Adipose tissue (tissue), 3 donors: ENCODE results near the gene TBC1D1. TPM values are rescaled to one million over a fixed set of nuclear protein-coding genes. Genes with fewer than 3 reads are reported as not detected.

ENCODE experiments used
- H3K27ac ChIP-seq: one replicate; pipeline ENCODE4 v1.5.1; 2013; ENCODE audit warnings: low read depth, low read length
- WGBS, 3 donors: extraction: QIAGEN DNeasy Blood & Tissue Kit; methylation state at CpG; one replicate each; pipeline ENCODE4 v1.1.7; 2013; 5-methylcytosine and 5-hydroxymethylcytosine counted together
- polyA plus RNA-seq, 3 donors: library from polyadenylated mRNA; stranded (reverse); fragments of 200-250 nt; gene quantifications; one replicate each; pipeline ENCODE4 v1.2.3, GENCODE V29; 2013
- donor health status: healthy with polysubstance abuse.
- donor health status: Bipolar disorder and iron deficiency.
- donor health status: healthy.

Gene TBC1D1
- polyA plus RNA-seq, 3 donors, result 11.7 to 45.8 (median 33.4) TPM

GRCh38 chr4:37998226-37998625 is 107.3 kb downstream of the TBC1D1 start:
- 79 to 80% (median 79%) methylated on average over 9 of the region's 9 CpGs for WGBS, 3 donors
- no peak overlapping the region for H3K27ac ChIP-seq

GRCh38 chr4:37999000-37999716 is 108.3 kb downstream of the TBC1D1 start:
- 51 to 95% (median 90%) methylated on average over 12 of the region's 12 CpGs for WGBS, 3 donors
- H3K27ac ChIP-seq, result no peak overlapping the region

- 94 to 99% (median 96%) methylated on average over 3 of the region's 3 CpGs for WGBS, 3 donors
- H3K27ac ChIP-seq, result no peak overlapping the region
Observed at GRCh38 chr4:37999965-38000364, 109.1 kb downstream of the TBC1D1 start.

GRCh38 chr4:38001927-38002326 is 111.0 kb downstream of the TBC1D1 start:
- no peak overlapping the region for H3K27ac ChIP-seq
- 91 to 97% (median 93%) methylated on average over 3 of the region's 3 CpGs for WGBS, 3 donors

- WGBS, 3 donors, result 91 to 96% (median 94%) methylated on average over 3 of the region's 3 CpGs
- H3K27ac ChIP-seq, result no peak overlapping the region
Observed at GRCh38 chr4:38002451-38003071, 111.7 kb downstream of the TBC1D1 start.

GRCh38 chr4:38003102-38003501 is 112.2 kb downstream of the TBC1D1 start:
- H3K27ac ChIP-seq, result no peak overlapping the region

GRCh38 chr4:38003628-38004027 is 112.7 kb downstream of the TBC1D1 start:
- WGBS, 3 donors, result 96 to 100% (median 100%) methylated on average over 1 of the region's 1 CpG
- H3K27ac ChIP-seq, result no peak overlapping the region

More at GRCh38 chr4:38003102-38003501, 112.2 kb downstream of the TBC1D1 start:
- 77 to 84% (median 79%) methylated on average over 3 of the region's 3 CpGs for WGBS, 3 donors

GRCh38 chr4:38004062-38004461 is 113.2 kb downstream of the TBC1D1 start:
- WGBS, 3 donors, result 72 to 78% (median 72%) methylated on average over 3 of the region's 3 CpGs
- H3K27ac ChIP-seq, result no peak overlapping the region

- WGBS, 3 donors, result 58 to 71% (median 61%) methylated on average over 6 of the region's 6 CpGs
- H3K27ac ChIP-seq, result no peak overlapping the region
Observed at GRCh38 chr4:38004887-38005286, 114.0 kb downstream of the TBC1D1 start.

GRCh38 chr4:38005637-38006036 is 114.8 kb downstream of the TBC1D1 start:
- whole genome bisulfite sequencing, 3 donors, result 79 to 89% (median 82%) methylated on average over 3 of the region's 3 CpGs
- no peak overlapping the region for H3K27ac ChIP-seq

- no peak overlapping the region for H3K27ac ChIP-seq
- 77 to 79% (median 79%) methylated on average over 5 of the region's 5 CpGs for whole genome bisulfite sequencing, 3 donors
Observed at GRCh38 chr4:38007645-38008044, 116.8 kb downstream of the TBC1D1 start.

GRCh38 chr4:38008571-38009021 is 117.7 kb downstream of the TBC1D1 start:
- 82 to 96% (median 89%) methylated on average over 3 of the region's 3 CpGs for WGBS, 3 donors
- H3K27ac ChIP-seq, result no peak overlapping the region

- no peak overlapping the region for H3K27ac ChIP-seq
Observed at GRCh38 chr4:38009421-38009820, 118.5 kb downstream of the TBC1D1 start.

GRCh38 chr4:38009949-38010348 is 119.1 kb downstream of the TBC1D1 start:
- 66 to 84% (median 71%) methylated on average over 3 of the region's 3 CpGs for WGBS, 3 donors
- H3K27ac ChIP-seq, result no peak overlapping the region

- H3K27ac ChIP-seq, result no peak overlapping the region
- 84 to 93% (median 91%) methylated on average over 3 of the region's 3 CpGs for WGBS, 3 donors
Observed at GRCh38 chr4:38011511-38012162, 120.8 kb downstream of the TBC1D1 start.

GRCh38 chr4:38013461-38014366 is 122.8 kb downstream of the TBC1D1 start:
- 47 to 77% (median 76%) methylated on average over 8 to 9 of the region's 9 CpGs for WGBS, 3 donors
- H3K27ac ChIP-seq, result no peak overlapping the region

GRCh38 chr4:38014421-38014852 is 123.6 kb downstream of the TBC1D1 start:
- WGBS, 3 donors, result 92 to 95% (median 92%) methylated on average over 37 of the region's 37 CpGs
- H3K27ac ChIP-seq, result no peak overlapping the region

GRCh38 chr4:38015886-38016515 is 125.1 kb downstream of the TBC1D1 start:
- H3K27ac ChIP-seq, result no peak overlapping the region
- 86 to 89% (median 87%) methylated on average over 7 of the region's 7 CpGs for WGBS, 3 donors
